ENCODE measurements around the gene NBEA.

- TF ChIP-seq TAF1 (IDR thresholded peaks at IDR 0.05; ENCODE audit: low read depth) (no peak), EP300 (IDR thresholded peaks at IDR 0.05; ENCODE audit: borderline replicate concordance) (no peak), TEAD4 (IDR thresholded peaks at IDR 0.05) (no peak), CEBPB (IDR thresholded peaks at IDR 0.05) (no peak), MAX (IDR thresholded peaks at IDR 0.05) (no peak), YY1 (IDR thresholded peaks at IDR 0.05; ENCODE audit: low read depth) (no peak), NFIC (IDR thresholded peaks at IDR 0.05) (no peak)
Measured at GRCh38 chr13:35016362-35017112, 74.5 kb downstream of the NBEA start.

Measured in Ishikawa (cell line).